ENCODE data around the gene CRHBP. TPM values are rescaled to one million over a fixed set of nuclear protein-coding genes. Genes with fewer than 3 reads are reported as not detected.

CRHBP gene
- total and polyA plus RNA-seq, 2 experiments from 2014 or later, result not detected

GRCh38 chr5:77016962-77017361, 64.1 kb downstream of the CRHBP start:
- H3K4me1 ChIP-seq (ENCODE audit: insufficient read depth), result no peaks in the 10 kb centered on the region
- no peaks in the 10 kb centered on the region for H3K36me3 ChIP-seq (ENCODE audit: insufficient read depth)
- no peak overlapping the region for H3K4me2 ChIP-seq
- DNase-seq (ENCODE audit: low spot score) (no peak), ATAC-seq (no peak)
- no peak overlapping the region for H3K27ac ChIP-seq (ENCODE audit: low read depth)
- H3K27me3 ChIP-seq (ENCODE audit: insufficient read depth), result no peaks in the 10 kb centered on the region
- Mint-ChIP-seq H3K4me1 (no peaks in the 10 kb centered on the region), H3K27me3 (ENCODE audit: insufficient read depth, low read depth, poor library complexity) (no peaks in the 10 kb centered on the region), H3K4me3 (no peak overlapping the region), H3K36me3 (ENCODE audit: low read depth) (no peaks in the 10 kb centered on the region), H3K27ac (no peak overlapping the region), H3K9me3 (no peaks in the 10 kb centered on the region)
- no peak overlapping the region for H2AFZ ChIP-seq
- TF ChIP-seq EZH2 (IDR thresholded peaks at IDR 0.05; ENCODE audit: low read depth, unreplicated experiment), result no peak
- no peak for TF ChIP-seq POLR2AphosphoS5 (IDR thresholded peaks at IDR 0.05; ENCODE audit: low read depth)
- no peak for TF ChIP-seq REST (IDR thresholded peaks at IDR 0.05; ENCODE audit: unreplicated experiment)
- H3K4me3 ChIP-seq, result no peak overlapping the region
- no peaks in the 10 kb centered on the region for H3K79me2 ChIP-seq (replicated peaks; ENCODE audit: insufficient read depth)
- no peaks in the 10 kb centered on the region for H3K9me2 ChIP-seq (ENCODE audit: insufficient read depth)
- no peaks in the 10 kb centered on the region for H4K20me1 ChIP-seq (replicated peaks; ENCODE audit: insufficient read depth)
- no peaks in the 10 kb centered on the region for H3F3A ChIP-seq (replicated peaks; ENCODE audit: low read depth)

GRCh38 chr5:77017668-77018067, 64.8 kb downstream of the CRHBP start:
- Histone ChIP-seq H3K79me2 (replicated peaks; ENCODE audit: insufficient read depth) (no peaks in the 10 kb centered on the region), H4K20me1 (replicated peaks; ENCODE audit: insufficient read depth) (no peaks in the 10 kb centered on the region), H2AFZ (no peak overlapping the region), H3K27ac (ENCODE audit: low read depth) (no peak overlapping the region), H3K9me2 (ENCODE audit: insufficient read depth) (no peaks in the 10 kb centered on the region), H3K4me1 (ENCODE audit: insufficient read depth) (no peaks in the 10 kb centered on the region), H3F3A (replicated peaks; ENCODE audit: low read depth) (no peaks in the 10 kb centered on the region), H3K27me3 (ENCODE audit: insufficient read depth) (no peaks in the 10 kb centered on the region), H3K36me3 (ENCODE audit: insufficient read depth) (no peaks in the 10 kb centered on the region), H3K4me3 (no peak overlapping the region), H3K4me2 (no peak overlapping the region)
- no peak for ATAC-seq
- no peak for DNase-seq (ENCODE audit: low spot score)
- Mint-ChIP-seq H3K9me3 (peaks cover 6% of the 10 kb centered on the region; the same call in 2 of the 3 replicates), H3K4me3 (no peak overlapping the region), H3K27me3 (ENCODE audit: insufficient read depth, low read depth, poor library complexity) (peaks cover 1% of the 10 kb centered on the region), H3K27ac (no peak overlapping the region), H3K4me1 (no peaks in the 10 kb centered on the region), H3K36me3 (ENCODE audit: low read depth) (no peaks in the 10 kb centered on the region)
- no peak for TF ChIP-seq JUNB (IDR thresholded peaks at IDR 0.05; ENCODE audit: unreplicated experiment)
- TF ChIP-seq CREB1 (CRISPR knock-in tag; IDR thresholded peaks at IDR 0.05; ENCODE audit: low read depth), result no peak
- no peak for TF ChIP-seq STAT1 (IDR thresholded peaks at IDR 0.05; ENCODE audit: unreplicated experiment)
- no peak for TF ChIP-seq CTCF (conservative IDR thresholded peaks at IDR 0.05; ENCODE audit: low read depth in 2 of 2)
- no peak for TF ChIP-seq REST (IDR thresholded peaks at IDR 0.05; ENCODE audit: unreplicated experiment)

Small RNAs within 50 kb of the gene (small RNA-seq; reads per million reads assigned to genes)
- gene RNU6ATAC36P (ENCODE audit: low replicate concordance), result not detected

Other genes with a start within 250 kb of the CRHBP start
- gene F2R, start 236.9 kb upstream of the CRHBP start, total RNA-seq (2014; rRNA removed; shearing (Covaris generic)), result 20.3 and 26.0 TPM in 2 replicates
- gene F2R, start 236.9 kb upstream of the CRHBP start, polyA plus RNA-seq (2016; fragmentation: Nextera tagmentation; extraction: Ambion mirVana), result 12.8 and 15.0 TPM in 2 replicates
- 27.1 and 32.1 TPM in 2 replicates for gene F2RL1, start 134.0 kb upstream of the CRHBP start, total RNA-seq (2014; rRNA removed; shearing (Covaris generic))
- gene F2RL1, start 134.0 kb upstream of the CRHBP start, polyA plus RNA-seq (2016; fragmentation: Nextera tagmentation; extraction: Ambion mirVana), result 15.3 and 16.2 TPM in 2 replicates
- not detected in 2 replicates for gene S100Z, start 103.0 kb upstream of the CRHBP start, total RNA-seq (2014; rRNA removed; shearing (Covaris generic))
- gene S100Z, start 103.0 kb upstream of the CRHBP start, polyA plus RNA-seq (2016; fragmentation: Nextera tagmentation; extraction: Ambion mirVana), result not detected in 2 replicates
- 20.7 and 24.4 TPM in 2 replicates for gene AGGF1, start 77.4 kb downstream of the CRHBP start, total RNA-seq (2014; rRNA removed; shearing (Covaris generic))
- 26.3 and 27.5 TPM in 2 replicates for gene AGGF1, start 77.4 kb downstream of the CRHBP start, polyA plus RNA-seq (2016; fragmentation: Nextera tagmentation; extraction: Ambion mirVana)
- gene ZBED3, start 134.2 kb downstream of the CRHBP start, total RNA-seq (2014; rRNA removed; shearing (Covaris generic)), result 8.0 and 9.3 TPM in 2 replicates
- 4.2 and 6.4 TPM in 2 replicates for gene ZBED3, start 134.2 kb downstream of the CRHBP start, polyA plus RNA-seq (2016; fragmentation: Nextera tagmentation; extraction: Ambion mirVana)